ENCODE data around the gene NACC2. TPM values are rescaled to one million over a fixed set of nuclear protein-coding genes. Genes with fewer than 3 reads are reported as not detected.

The NACC2 gene
- polyA plus RNA-seq, 3 donors, result 8.1 to 32.4 (median 8.7) TPM

DNA sequence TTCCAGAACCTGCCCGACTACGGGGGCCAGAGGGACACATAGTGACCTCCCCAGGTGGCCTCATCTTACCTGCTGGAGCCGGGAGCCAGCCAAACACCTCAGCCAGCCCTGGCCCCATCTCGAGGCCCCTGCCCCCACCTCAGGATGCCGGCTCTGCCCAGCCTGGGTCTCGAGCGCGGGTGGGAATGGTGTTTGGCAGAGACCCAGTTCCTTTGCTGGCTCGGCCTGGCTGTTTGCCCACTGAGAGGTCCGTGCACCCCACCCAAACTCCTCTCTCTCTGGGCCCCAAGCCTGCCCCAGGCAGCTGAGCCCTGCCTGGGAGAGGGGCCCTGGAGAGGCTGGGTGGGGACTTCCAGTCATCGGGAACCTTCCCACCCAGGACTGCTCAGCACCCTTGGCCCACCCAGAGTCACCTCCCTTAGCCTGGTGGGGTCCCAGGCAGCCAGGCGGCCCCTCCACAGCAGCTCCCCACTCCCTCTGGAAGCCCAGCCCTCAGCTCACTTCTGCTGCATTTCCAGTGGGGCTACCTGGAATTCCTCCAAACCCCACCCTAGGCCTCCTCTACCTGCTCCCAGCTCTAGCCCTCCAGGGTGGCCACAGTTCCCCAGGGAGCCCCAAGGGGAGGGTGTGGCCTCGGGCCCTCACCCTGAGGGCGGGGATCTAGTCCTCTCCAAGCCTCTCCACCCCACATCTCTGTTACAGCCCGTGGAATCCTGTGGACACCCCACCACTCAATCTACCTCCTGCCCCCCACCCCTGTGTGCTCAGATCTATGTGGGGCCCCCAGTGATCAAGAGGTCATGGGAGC, 91.5 kb downstream of the NACC2 start:
- H3K9me3 Mint-ChIP-seq, result peaks cover 0 to 7% (median 0%) of the 10 kb centered on the region in 7 donors
- Histone ChIP-seq H4K20me1 (ENCODE audit: insufficient read depth, low read length) (peaks cover 49% of the 10 kb centered on the region), H3K4me3 (replicated peaks in 1 of 3; ENCODE audit: low read depth in 2 of 3, low read length in 3 of 3) (no peak overlapping the region), H3K9ac (ENCODE audit: insufficient read depth, low read length, poor library complexity, severe bottlenecking) (no peak overlapping the region), H3K4me1 (ENCODE audit: control insufficient read depth in 1 of 2, insufficient read depth in 2 of 2, low read length in 2 of 2) (peaks cover 0 to 4% of the 10 kb centered on the region in 2 donors), H3K27me3 (ENCODE audit: control insufficient read depth in 2 of 2, insufficient read depth in 2 of 2, low read length in 2 of 2) (no peaks in the 10 kb centered on the region), H3K9me3 (replicated peaks in 1 of 2; ENCODE audit: control insufficient read depth in 1 of 2, insufficient read depth in 1 of 2, low read length in 2 of 2) (no peaks in the 10 kb centered on the region), H3K27ac (ENCODE audit: low read depth in 1 of 2, low read length in 2 of 2) (no peak overlapping the region), H3K4me2 (replicated peaks; ENCODE audit: extremely low read depth, low read length, poor library complexity, severe bottlenecking) (no peak overlapping the region), H3K79me2 (ENCODE audit: insufficient read depth, low read length) (no peaks in the 10 kb centered on the region), H2AFZ (ENCODE audit: insufficient read depth, low read depth, low read length, poor library complexity, severe bottlenecking) (no peak overlapping the region), H3K36me3 (replicated peaks in 1 of 2; ENCODE audit: control insufficient read depth in 1 of 2, insufficient read depth in 2 of 2, low read length in 2 of 2) (peaks cover 8 to 24% of the 10 kb centered on the region in 2 donors)
- peaks cover 0 to 4% (median 0%) of the 10 kb centered on the region in 3 donors for H3K27me3 Mint-ChIP-seq (ENCODE audit: low read depth in 3 of 3)
- peaks cover 13 to 16% of the 10 kb centered on the region in 2 donors for H3K36me3 Mint-ChIP-seq
- 74% methylated on average over 9 of the region's 15 CpGs for WGBS (ENCODE audit: insufficient coverage)
- TF ChIP-seq, protein P1, sequence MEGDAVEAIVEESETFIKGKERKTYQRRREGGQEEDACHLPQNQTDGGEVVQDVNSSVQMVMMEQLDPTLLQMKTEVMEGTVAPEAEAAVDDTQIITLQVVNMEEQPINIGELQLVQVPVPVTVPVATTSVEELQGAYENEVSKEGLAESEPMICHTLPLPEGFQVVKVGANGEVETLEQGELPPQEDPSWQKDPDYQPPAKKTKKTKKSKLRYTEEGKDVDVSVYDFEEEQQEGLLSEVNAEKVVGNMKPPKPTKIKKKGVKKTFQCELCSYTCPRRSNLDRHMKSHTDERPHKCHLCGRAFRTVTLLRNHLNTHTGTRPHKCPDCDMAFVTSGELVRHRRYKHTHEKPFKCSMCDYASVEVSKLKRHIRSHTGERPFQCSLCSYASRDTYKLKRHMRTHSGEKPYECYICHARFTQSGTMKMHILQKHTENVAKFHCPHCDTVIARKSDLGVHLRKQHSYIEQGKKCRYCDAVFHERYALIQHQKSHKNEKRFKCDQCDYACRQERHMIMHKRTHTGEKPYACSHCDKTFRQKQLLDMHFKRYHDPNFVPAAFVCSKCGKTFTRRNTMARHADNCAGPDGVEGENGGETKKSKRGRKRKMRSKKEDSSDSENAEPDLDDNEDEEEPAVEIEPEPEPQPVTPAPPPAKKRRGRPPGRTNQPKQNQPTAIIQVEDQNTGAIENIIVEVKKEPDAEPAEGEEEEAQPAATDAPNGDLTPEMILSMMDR (IDR thresholded peaks at IDR 0.05), result no peak
- H3K27ac Mint-ChIP-seq, result peak overlapping the region in 1 of 7 donors; percentile 13
- H3K4me3 Mint-ChIP-seq, result no peak overlapping the region
- H3K4me1 Mint-ChIP-seq, result peaks cover 6% of the 10 kb centered on the region
- intact Hi-C loops (cut with micrococcal nuclease), result no loop called here
- DNase-seq, result no peak

GRCh38 chr9:136002881-136003280, 92.2 kb downstream of the NACC2 start:
- Histone ChIP-seq H3K9me3 (replicated peaks in 1 of 2; ENCODE audit: control insufficient read depth in 1 of 2, insufficient read depth in 1 of 2, low read length in 2 of 2) (no peaks in the 10 kb centered on the region), H3K79me2 (ENCODE audit: insufficient read depth, low read length) (no peaks in the 10 kb centered on the region), H3K27ac (ENCODE audit: low read depth in 1 of 2, low read length in 2 of 2) (no peak overlapping the region), H3K4me1 (ENCODE audit: control insufficient read depth in 1 of 2, insufficient read depth in 2 of 2, low read length in 2 of 2) (peaks cover 0 to 4% of the 10 kb centered on the region in 2 donors), H3K9ac (ENCODE audit: insufficient read depth, low read length, poor library complexity, severe bottlenecking) (no peak overlapping the region), H3K4me3 (replicated peaks in 1 of 3; ENCODE audit: low read depth in 2 of 3, low read length in 3 of 3) (no peak overlapping the region), H3K27me3 (ENCODE audit: control insufficient read depth in 2 of 2, insufficient read depth in 2 of 2, low read length in 2 of 2) (no peaks in the 10 kb centered on the region), H3K36me3 (replicated peaks in 1 of 2; ENCODE audit: control insufficient read depth in 1 of 2, insufficient read depth in 2 of 2, low read length in 2 of 2) (peaks cover under 1 to 16% of the 10 kb centered on the region in 2 donors), H2AFZ (ENCODE audit: insufficient read depth, low read depth, low read length, poor library complexity, severe bottlenecking) (no peak overlapping the region), H4K20me1 (ENCODE audit: insufficient read depth, low read length) (peaks cover 41% of the 10 kb centered on the region), H3K4me2 (replicated peaks; ENCODE audit: extremely low read depth, low read length, poor library complexity, severe bottlenecking) (no peak overlapping the region)
- Mint-ChIP-seq H3K4me3 (peak overlapping the region in 1 of 2 donors; percentile 31), H3K36me3 (peaks cover 7 to 9% of the 10 kb centered on the region in 2 donors), H3K27me3 (ENCODE audit: low read depth in 3 of 3) (peaks cover 0 to 4% (median 0%) of the 10 kb centered on the region in 3 donors), H3K9me3 (peaks cover 0 to 7% (median 0%) of the 10 kb centered on the region in 7 donors), H3K4me1 (peaks cover 6% of the 10 kb centered on the region), H3K27ac (no peak overlapping the region)
- WGBS (ENCODE audit: insufficient coverage), result 93% methylated on average over 3 of the region's 10 CpGs
- no peak for DNase-seq
- TF ChIP-seq, protein P1 (IDR thresholded peaks at IDR 0.05), result no peak
- intact Hi-C loops (cut with micrococcal nuclease), result no loop called here

Data from CD14-positive monocyte (primary cell).